ENCODE measurements around the gene TRIM17.

Gene TRIM17

GRCh38 chr1:228367798-228368791 is 48.6 kb downstream of the TRIM17 start:
- no peak for DNase-seq (ENCODE audit: low read depth, low spot score)

- no peak for DNase-seq (ENCODE audit: low read depth, low spot score)
Measured at GRCh38 chr1:228366866-228367741, 49.6 kb downstream of the TRIM17 start.

- no peak for DNase-seq (ENCODE audit: low read depth, low spot score)
Measured at GRCh38 chr1:228366062-228366865, 50.4 kb downstream of the TRIM17 start.

- DNase-seq (ENCODE audit: low read depth, low spot score), result no peak
Measured at GRCh38 chr1:228365271-228366061, 51.2 kb downstream of the TRIM17 start.

GRCh38 chr1:228364706-228365213 is 51.9 kb downstream of the TRIM17 start:
- no peak for DNase-seq (ENCODE audit: low read depth, low spot score)

GRCh38 chr1:228364068-228364705 is 52.5 kb downstream of the TRIM17 start:
- DNase-seq (ENCODE audit: low read depth, low spot score), result no peak

- DNase-seq (ENCODE audit: low read depth, low spot score), result no peak
Measured at GRCh38 chr1:228363686-228364067, 53.0 kb downstream of the TRIM17 start.

GRCh38 chr1:228362884-228363450 is 53.7 kb downstream of the TRIM17 start:
- DNase-seq (ENCODE audit: low read depth, low spot score), result no peak

GRCh38 chr1:228362141-228362883 is 54.3 kb downstream of the TRIM17 start:
- DNase-seq (ENCODE audit: low read depth, low spot score), result no peak

GRCh38 chr1:228361314-228362140 is 55.1 kb downstream of the TRIM17 start:
- no peak for DNase-seq (ENCODE audit: low read depth, low spot score)

GRCh38 chr1:228360533-228361313 is 55.9 kb downstream of the TRIM17 start:
- DNase-seq (ENCODE audit: low read depth, low spot score), result no peak

- DNase-seq (ENCODE audit: low read depth, low spot score), result no peak
Measured at GRCh38 chr1:228359613-228360532, 56.8 kb downstream of the TRIM17 start.

- DNase-seq (ENCODE audit: low read depth, low spot score), result no peak
Measured at GRCh38 chr1:228358764-228359612, 57.7 kb downstream of the TRIM17 start.

- DNase-seq (ENCODE audit: low read depth, low spot score), result no peak
Measured at GRCh38 chr1:228358039-228358763, 58.5 kb downstream of the TRIM17 start.
